ENCODE results near the gene TMEM192.
"Not testable (repeated sequence)": the region's sequence is repeated elsewhere in the genome, so short reads cannot be mapped to it uniquely, and the experiment has no call there.

The TMEM192 gene

DNA sequence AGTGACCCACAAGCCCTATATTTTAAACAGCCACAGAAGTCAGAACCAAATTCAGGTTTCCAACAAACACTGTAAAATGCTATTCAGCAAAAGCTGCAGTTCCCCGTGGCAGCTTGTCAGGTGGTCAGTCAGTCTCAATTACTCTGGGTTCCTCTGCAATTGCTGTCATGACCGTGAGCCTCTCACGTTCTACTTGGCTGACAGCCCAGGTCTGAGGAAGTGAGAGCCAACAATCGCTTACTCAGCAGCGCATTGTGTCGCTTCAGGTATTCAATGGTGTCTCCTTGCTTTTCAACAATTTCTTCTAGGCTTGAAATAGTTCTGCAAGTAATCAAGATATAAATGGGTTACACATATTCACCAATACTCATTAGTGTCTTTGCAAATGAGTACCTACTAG, 33.2 kb downstream of the TMEM192 start:
- Histone ChIP-seq H3K9ac (ENCODE audit: low read length) (peak overlapping the region; percentile 42; the same call in 1 of the 2 replicates), H3K27me3 (replicated peaks; ENCODE audit: insufficient read depth, low read length) (no peaks in the 10 kb centered on the region), H3K4me2 (ENCODE audit: low read depth, low read length) (peak overlapping the region; percentile 39), H3K36me3 (replicated peaks; ENCODE audit: insufficient read depth, low read length) (no peaks in the 10 kb centered on the region), H3K79me2 (ENCODE audit: low read length) (no peaks in the 10 kb centered on the region), H3F3A (ENCODE audit: insufficient read depth, low read length) (peaks cover 11% of the 10 kb centered on the region; the same call in 1 of the 2 replicates), H4K20me1 (ENCODE audit: insufficient read depth, low read length) (no peaks in the 10 kb centered on the region), H3K27ac (ENCODE audit: low read length) (peak overlapping the region; percentile 82), H3K4me3 (ENCODE audit: low read length) (no peak overlapping the region), H3K4me1 (ENCODE audit: low read length) (peaks cover 21% of the 10 kb centered on the region), H3K9me3 (replicated peaks; ENCODE audit: insufficient read depth, low read length) (no peaks in the 10 kb centered on the region), H3K9me2 (replicated peaks; ENCODE audit: insufficient read depth, low read length) (no peaks in the 10 kb centered on the region), H2AFZ (ENCODE audit: low read length) (no peak overlapping the region)
- DNase-seq: peak; percentile 98
- TF ChIP-seq EZH2 (optimal IDR thresholded peaks at IDR 0.05; ENCODE audit: low read depth, low read length): no peak
- TF ChIP-seq EZH2phosphoT487 (IDR thresholded peaks at IDR 0.05; ENCODE audit: low read length): no peak
- TF ChIP-seq, protein P1, sequence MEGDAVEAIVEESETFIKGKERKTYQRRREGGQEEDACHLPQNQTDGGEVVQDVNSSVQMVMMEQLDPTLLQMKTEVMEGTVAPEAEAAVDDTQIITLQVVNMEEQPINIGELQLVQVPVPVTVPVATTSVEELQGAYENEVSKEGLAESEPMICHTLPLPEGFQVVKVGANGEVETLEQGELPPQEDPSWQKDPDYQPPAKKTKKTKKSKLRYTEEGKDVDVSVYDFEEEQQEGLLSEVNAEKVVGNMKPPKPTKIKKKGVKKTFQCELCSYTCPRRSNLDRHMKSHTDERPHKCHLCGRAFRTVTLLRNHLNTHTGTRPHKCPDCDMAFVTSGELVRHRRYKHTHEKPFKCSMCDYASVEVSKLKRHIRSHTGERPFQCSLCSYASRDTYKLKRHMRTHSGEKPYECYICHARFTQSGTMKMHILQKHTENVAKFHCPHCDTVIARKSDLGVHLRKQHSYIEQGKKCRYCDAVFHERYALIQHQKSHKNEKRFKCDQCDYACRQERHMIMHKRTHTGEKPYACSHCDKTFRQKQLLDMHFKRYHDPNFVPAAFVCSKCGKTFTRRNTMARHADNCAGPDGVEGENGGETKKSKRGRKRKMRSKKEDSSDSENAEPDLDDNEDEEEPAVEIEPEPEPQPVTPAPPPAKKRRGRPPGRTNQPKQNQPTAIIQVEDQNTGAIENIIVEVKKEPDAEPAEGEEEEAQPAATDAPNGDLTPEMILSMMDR (IDR thresholded peaks at IDR 0.05; ENCODE audit: low read length): no peak

DNA sequence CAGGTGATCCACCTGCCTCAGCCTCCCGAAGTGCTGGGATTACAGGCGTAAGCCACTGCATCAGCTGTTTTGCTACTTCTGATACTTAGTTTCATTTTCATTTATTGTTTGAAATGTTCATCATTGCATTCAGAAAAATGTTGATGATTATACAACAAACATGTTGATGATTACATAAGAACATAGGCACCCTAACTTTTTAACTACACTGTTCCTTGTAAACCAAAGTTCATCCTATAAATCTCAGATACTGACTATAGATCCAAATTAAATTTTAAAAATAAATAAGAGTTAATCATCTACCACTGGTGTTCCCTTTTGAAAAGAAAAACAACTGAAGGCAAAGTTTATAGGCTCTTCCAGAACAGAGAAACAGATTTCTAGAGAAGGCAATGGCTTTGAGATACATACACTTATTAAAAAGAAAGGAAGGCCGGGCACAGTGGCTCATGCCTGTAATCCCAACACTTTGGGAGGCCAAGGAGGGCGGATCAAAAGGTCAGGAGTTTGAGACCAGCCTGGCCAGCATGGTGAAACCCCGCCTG, 35.6 kb downstream of the TMEM192 start:
- H3F3A ChIP-seq (ENCODE audit: insufficient read depth, low read length): peaks cover 11% of the 10 kb centered on the region; the same call in 1 of the 2 replicates
- H4K20me1 ChIP-seq (ENCODE audit: insufficient read depth, low read length): no peaks in the 10 kb centered on the region
- no peak overlapping the region for H3K4me3 ChIP-seq (ENCODE audit: low read length)
- no peak overlapping the region for H2AFZ ChIP-seq (ENCODE audit: low read length)
- peaks cover 21% of the 10 kb centered on the region for H3K4me1 ChIP-seq (ENCODE audit: low read length)
- no peaks in the 10 kb centered on the region for H3K9me2 ChIP-seq (replicated peaks; ENCODE audit: insufficient read depth, low read length)
- TF ChIP-seq EZH2 (optimal IDR thresholded peaks at IDR 0.05; ENCODE audit: low read depth, low read length): no peak
- TF ChIP-seq EZH2phosphoT487 (IDR thresholded peaks at IDR 0.05; ENCODE audit: low read length): no peak
- TF ChIP-seq, protein P1 (IDR thresholded peaks at IDR 0.05; ENCODE audit: low read length): no peak
- no peaks in the 10 kb centered on the region for H3K27me3 ChIP-seq (replicated peaks; ENCODE audit: insufficient read depth, low read length)
- DNase-seq: peak; percentile 44
- no peaks in the 10 kb centered on the region for H3K79me2 ChIP-seq (ENCODE audit: low read length)
- H3K9me3 ChIP-seq (replicated peaks; ENCODE audit: insufficient read depth, low read length): no peaks in the 10 kb centered on the region
- H3K27ac ChIP-seq (ENCODE audit: low read length): no peak overlapping the region
- H3K4me2 ChIP-seq (ENCODE audit: low read depth, low read length): no peak overlapping the region
- no peak overlapping the region for H3K9ac ChIP-seq (ENCODE audit: low read length)
- no peaks in the 10 kb centered on the region for H3K36me3 ChIP-seq (replicated peaks; ENCODE audit: insufficient read depth, low read length)

DNA sequence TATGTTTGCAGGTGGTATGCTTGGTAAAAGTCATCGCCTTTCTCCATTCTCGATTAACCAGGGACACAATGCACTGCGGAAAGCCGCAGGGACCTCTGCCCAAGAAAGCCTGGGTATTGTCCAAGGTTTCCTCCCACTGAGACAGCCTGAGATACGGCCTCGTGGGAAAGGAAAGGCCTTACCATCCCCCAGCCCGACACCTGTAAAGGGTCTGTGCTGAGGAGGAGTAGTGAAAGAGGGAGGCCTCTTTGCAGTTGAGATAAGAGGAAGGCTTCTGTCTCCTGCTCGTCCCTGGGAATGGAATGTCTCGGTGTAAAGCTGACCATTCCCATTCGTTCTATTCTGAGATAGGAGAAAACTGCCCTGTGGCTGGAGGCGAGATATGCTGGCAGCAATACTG, 39.3 kb downstream of the TMEM192 start:
- not testable (repeated sequence) for DNase-seq; H3K27ac ChIP-seq (ENCODE audit: low read length)

DNA sequence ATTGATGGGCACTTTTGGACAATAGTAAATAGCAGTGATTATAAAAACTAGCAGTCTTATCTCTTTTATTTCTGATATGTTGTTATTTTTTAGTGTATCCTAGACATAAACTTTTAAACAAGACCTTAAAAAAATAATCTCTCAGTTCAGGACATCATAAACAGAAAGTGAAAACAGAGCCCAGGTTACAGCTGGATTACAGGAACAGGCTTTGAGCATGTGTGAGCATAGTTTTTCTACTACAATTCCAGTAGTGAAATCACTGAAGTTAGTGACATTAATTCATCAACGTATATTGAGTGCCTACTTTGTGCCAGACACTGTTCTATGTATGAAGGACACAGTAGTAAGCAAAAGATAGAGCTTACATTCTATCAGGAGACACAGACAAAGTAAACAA, 42.1 kb downstream of the TMEM192 start:
- H3K4me1 ChIP-seq (ENCODE audit: low read length): 0 out of 2 replicates have a peak, but pooled peaks cover 11% of the 10 kb centered on the region
- H3K27me3 ChIP-seq (replicated peaks; ENCODE audit: insufficient read depth, low read length): no peaks in the 10 kb centered on the region
- H3K79me2 ChIP-seq (ENCODE audit: low read length): no peaks in the 10 kb centered on the region
- peak overlapping the region; percentile 6; the same call in 1 of the 2 replicates for H3K27ac ChIP-seq (ENCODE audit: low read length)
- no peaks in the 10 kb centered on the region for H3K9me2 ChIP-seq (replicated peaks; ENCODE audit: insufficient read depth, low read length)
- H4K20me1 ChIP-seq (ENCODE audit: insufficient read depth, low read length): no peaks in the 10 kb centered on the region
- H3K9me3 ChIP-seq (replicated peaks; ENCODE audit: insufficient read depth, low read length): no peaks in the 10 kb centered on the region
- DNase-seq: peak; percentile 60
- H3F3A ChIP-seq (ENCODE audit: insufficient read depth, low read length): no peaks in the 10 kb centered on the region
- H3K4me3 ChIP-seq (ENCODE audit: low read length): no peak overlapping the region
- H3K36me3 ChIP-seq (replicated peaks; ENCODE audit: insufficient read depth, low read length): no peaks in the 10 kb centered on the region
- peak overlapping the region; percentile 26; the same call in 1 of the 2 replicates for H2AFZ ChIP-seq (ENCODE audit: low read length)
- H3K9ac ChIP-seq (ENCODE audit: low read length): no peak overlapping the region
- H3K4me2 ChIP-seq (ENCODE audit: low read depth, low read length): peak overlapping the region; percentile 14
- TF ChIP-seq EZH2phosphoT487 (IDR thresholded peaks at IDR 0.05; ENCODE audit: low read length): no peak

More for the DNA sequence above, 39.3 kb downstream of the TMEM192 start:
- not testable (repeated sequence) for H3K79me2 ChIP-seq (ENCODE audit: low read length); H3K9ac ChIP-seq (ENCODE audit: low read length); H3K36me3 ChIP-seq (replicated peaks; ENCODE audit: insufficient read depth, low read length); H3K9me3 ChIP-seq (replicated peaks; ENCODE audit: insufficient read depth, low read length); H4K20me1 ChIP-seq (ENCODE audit: insufficient read depth, low read length); H3K27me3 ChIP-seq (replicated peaks; ENCODE audit: insufficient read depth, low read length); H3F3A ChIP-seq (ENCODE audit: insufficient read depth, low read length); H3K4me3 ChIP-seq (ENCODE audit: low read length); H3K4me2 ChIP-seq (ENCODE audit: low read depth, low read length); H3K9me2 ChIP-seq (replicated peaks; ENCODE audit: insufficient read depth, low read length); H2AFZ ChIP-seq (ENCODE audit: low read length)
- H3K4me1 ChIP-seq (ENCODE audit: low read length): peaks cover 18% of the 10 kb centered on the region

All from MM.1S (cell line).